Measurements from ENCODE around the gene LHFPL3.

DNA sequence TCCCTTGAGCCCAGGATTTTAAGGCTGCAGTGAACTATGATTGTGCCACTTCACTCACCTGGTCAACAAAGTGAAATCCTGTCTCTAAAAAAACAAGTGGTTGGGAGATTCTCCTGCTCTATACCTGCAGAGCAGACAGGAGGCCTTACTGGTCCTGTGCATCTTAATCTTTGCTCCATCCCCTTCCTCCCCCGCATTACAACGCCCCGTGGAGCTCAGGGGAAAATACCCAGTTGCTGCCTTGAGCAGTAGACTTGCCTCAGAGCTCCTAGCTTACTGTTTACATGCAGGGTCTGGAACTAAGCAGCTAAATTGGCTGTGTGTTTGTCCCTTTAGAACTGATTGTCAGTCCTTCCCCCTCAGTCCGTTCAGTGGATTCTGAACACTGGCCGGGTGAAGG is 561.8 kb downstream of the LHFPL3 start:
- TF ChIP-seq ZBTB21 (CRISPR knock-in tag; IDR thresholded peaks at IDR 0.05; ENCODE audit: borderline replicate concordance) = no peak
- no peak for TF ChIP-seq CTCF (IDR thresholded peaks at IDR 0.05)
- no peak for TF ChIP-seq ZBTB43 (CRISPR knock-in tag; IDR thresholded peaks at IDR 0.05)
- TF ChIP-seq TEAD4 (CRISPR knock-in tag; IDR thresholded peaks at IDR 0.05) = no peak
- TF ChIP-seq, protein P1, sequence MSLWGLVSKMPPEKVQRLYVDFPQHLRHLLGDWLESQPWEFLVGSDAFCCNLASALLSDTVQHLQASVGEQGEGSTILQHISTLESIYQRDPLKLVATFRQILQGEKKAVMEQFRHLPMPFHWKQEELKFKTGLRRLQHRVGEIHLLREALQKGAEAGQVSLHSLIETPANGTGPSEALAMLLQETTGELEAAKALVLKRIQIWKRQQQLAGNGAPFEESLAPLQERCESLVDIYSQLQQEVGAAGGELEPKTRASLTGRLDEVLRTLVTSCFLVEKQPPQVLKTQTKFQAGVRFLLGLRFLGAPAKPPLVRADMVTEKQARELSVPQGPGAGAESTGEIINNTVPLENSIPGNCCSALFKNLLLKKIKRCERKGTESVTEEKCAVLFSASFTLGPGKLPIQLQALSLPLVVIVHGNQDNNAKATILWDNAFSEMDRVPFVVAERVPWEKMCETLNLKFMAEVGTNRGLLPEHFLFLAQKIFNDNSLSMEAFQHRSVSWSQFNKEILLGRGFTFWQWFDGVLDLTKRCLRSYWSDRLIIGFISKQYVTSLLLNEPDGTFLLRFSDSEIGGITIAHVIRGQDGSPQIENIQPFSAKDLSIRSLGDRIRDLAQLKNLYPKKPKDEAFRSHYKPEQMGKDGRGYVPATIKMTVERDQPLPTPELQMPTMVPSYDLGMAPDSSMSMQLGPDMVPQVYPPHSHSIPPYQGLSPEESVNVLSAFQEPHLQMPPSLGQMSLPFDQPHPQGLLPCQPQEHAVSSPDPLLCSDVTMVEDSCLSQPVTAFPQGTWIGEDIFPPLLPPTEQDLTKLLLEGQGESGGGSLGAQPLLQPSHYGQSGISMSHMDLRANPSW (CRISPR knock-in tag; conservative IDR thresholded peaks at IDR 0.05; ENCODE audit: low read depth) = no peak

Data from WTC11 (cell line).